VCaP (cell line): Measurements from ENCODE around the gene ZFPM1.

ENCODE experiments used
- H3K27ac ChIP-seq: fragments of 450-650 bp; 2 replicates; pipeline ENCODE4 v1.5.1; 2017
- TF ChIP-seq, protein P1 (sequence below): fragments of 450-650 bp; conservative IDR thresholded peaks from 2 replicates; pipeline ENCODE4 v1.5.1; 2017; ENCODE audit warnings: mild to moderate bottlenecking, moderate library complexity

Gene ZFPM1

DNA sequence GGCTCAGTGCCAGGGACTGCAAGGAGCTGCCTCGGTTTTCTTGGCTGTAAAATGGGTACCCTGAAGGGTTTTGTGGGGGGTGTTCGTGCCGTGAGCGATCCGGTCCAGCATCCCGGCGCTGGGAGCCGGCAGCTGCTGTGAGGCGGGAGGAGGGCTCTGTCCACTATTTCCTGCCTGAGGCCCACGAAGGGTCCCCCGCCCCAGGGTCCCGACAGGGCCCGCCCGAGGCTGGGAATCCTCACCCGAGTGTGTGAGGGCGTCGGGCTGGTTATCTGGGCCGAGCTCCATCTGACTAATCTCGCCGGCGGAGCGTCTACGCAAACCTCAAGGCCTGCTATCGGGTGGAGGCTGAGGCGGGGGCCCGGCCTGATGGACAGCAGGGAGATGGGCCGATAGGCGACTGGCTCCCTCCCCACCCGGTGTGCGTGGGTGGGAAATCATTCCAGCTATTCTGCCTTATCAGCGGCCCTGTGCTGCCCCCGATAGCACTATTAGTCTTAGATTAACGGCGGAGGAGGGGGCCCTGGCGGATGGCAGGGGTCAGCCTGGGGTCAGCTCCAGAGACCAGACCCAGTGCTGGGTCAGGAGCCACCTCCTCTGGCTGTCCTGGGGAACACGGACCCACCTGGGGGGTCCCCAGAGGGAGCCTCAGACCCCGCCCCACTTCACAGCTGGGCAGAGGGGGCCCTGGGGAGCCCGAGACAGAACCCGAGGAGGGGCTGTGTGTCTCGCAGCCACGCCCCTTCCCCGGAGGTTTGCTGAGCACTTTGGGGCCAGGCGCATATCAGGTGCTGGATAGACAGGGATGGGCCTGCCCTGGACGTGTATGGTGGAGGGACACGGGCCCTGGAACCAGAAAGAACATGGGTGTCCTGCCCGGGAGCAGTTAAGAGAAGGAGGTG is 44.7 kb downstream of the ZFPM1 start:
- no peak overlapping the region for H3K27ac ChIP-seq
- TF ChIP-seq, protein P1, sequence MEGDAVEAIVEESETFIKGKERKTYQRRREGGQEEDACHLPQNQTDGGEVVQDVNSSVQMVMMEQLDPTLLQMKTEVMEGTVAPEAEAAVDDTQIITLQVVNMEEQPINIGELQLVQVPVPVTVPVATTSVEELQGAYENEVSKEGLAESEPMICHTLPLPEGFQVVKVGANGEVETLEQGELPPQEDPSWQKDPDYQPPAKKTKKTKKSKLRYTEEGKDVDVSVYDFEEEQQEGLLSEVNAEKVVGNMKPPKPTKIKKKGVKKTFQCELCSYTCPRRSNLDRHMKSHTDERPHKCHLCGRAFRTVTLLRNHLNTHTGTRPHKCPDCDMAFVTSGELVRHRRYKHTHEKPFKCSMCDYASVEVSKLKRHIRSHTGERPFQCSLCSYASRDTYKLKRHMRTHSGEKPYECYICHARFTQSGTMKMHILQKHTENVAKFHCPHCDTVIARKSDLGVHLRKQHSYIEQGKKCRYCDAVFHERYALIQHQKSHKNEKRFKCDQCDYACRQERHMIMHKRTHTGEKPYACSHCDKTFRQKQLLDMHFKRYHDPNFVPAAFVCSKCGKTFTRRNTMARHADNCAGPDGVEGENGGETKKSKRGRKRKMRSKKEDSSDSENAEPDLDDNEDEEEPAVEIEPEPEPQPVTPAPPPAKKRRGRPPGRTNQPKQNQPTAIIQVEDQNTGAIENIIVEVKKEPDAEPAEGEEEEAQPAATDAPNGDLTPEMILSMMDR = no peak

DNA sequence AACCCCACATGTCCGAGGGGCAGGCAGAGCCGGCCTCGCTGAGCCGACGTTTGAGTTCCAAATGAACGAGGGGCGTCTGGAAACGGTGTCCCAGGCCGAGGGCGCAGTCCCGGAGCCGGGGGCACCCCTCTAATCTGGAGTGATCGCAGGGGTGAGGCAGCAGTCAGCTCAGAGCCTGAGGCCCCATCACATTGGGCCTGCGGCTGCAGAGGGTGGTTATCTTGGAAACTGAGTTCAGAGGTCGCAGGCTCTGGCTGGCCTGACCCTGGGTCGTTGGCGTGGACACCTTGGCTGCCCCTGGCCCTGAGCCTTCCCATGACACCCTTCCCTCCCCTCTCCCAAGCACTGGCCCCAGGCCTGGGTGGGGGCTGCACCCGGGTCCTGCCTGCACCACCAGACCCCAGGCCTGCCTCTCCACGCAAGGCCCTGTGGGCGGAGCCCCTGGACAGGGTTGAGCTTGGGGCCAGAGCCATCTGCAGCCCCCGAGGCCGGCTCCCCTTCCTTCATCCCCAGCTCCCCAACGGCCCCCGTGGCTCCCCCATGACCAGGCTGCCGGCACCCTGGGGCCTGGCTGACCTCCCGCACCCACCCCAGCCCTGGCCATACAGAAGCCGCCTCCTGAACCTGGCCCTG is 45.6 kb downstream of the ZFPM1 start:
- no peak overlapping the region for H3K27ac ChIP-seq
- TF ChIP-seq, protein P1 = no peak

DNA sequence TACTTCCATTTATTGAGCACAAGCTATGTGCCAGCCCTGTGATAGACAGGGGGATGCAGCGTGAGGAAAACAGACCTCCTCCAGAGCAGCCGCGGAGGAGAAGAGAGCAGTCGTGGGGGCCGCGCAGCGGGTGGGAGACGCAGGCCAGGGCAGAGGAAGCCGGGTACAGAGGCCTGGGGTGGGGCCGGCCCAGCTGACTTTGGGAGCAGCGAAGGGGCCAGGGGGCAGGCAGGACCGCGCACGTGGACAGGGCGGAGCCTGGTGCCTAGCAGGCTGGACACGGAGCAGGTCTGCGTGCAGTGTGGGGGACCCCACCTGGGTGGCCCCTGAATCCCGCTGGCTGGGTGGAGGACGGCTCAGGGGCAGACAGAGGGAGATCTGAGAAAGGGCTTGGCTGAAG is 46.2 kb downstream of the ZFPM1 start:
- TF ChIP-seq, protein P1 = no peak
- H3K27ac ChIP-seq = no peak overlapping the region

DNA sequence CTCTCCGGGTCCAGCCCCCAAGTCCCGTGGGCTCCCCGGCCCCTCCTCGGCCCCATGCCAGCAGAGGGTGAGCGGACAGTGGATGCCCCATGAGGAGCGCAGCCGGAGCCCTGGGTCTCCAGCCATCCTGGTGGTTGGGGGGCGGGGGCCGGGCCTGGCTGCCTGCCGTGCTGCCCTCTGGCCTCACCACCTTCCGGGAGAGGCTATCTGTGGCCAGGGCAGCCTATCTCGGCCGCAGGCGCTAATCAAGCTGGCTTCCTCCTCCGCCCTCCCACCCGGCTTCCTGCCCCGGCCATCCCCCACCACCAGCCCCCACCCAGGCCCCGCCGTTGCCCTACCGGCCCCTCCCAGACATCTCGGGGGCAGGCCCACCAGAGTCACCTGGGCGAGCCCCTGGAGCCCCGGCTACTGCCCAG is 46.8 kb downstream of the ZFPM1 start:
- no peak overlapping the region for H3K27ac ChIP-seq
- TF ChIP-seq, protein P1 = no peak

DNA sequence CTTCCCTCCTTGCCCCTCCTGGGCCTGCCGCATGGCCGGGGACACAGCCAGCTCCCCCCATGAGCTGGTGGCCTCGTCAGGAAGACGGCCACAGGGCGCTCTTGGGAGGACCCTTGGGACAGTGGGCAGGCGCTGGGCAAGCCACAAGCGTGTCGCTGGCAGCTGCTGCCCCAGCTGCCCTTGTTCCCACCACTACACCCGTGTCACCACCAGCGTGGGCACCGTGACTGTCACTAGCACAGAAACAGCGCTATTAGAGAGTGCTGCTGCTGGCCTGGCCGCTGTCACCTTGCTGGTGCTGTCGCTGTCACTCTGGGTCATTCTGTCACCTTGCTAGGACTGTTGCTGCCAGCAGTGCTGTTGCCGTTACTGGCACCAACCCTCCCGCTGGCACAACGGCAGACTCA is 47.2 kb downstream of the ZFPM1 start:
- no peak overlapping the region for H3K27ac ChIP-seq
- TF ChIP-seq, protein P1 = no peak

DNA sequence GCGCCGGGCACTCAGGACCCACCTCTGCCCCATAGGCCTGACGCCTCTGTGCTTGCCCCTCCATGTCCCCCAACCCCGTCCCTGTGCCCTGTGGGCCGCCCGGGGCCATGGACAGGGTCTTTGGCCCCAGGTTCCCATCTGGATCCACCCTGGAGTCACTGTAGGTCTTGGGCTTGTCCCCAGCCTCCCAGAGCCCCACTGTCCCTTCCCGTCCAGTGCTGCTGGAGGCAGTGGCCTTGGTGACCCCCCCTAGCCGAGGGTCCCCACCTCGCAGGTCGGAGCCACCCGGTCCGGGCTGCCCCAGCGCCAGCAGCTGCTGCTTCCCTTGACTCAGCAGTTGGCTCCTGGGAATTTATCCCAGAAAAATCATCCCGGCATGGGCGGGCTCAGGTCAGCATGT is 49.3 kb downstream of the ZFPM1 start:
- TF ChIP-seq, protein P1 = no peak

DNA sequence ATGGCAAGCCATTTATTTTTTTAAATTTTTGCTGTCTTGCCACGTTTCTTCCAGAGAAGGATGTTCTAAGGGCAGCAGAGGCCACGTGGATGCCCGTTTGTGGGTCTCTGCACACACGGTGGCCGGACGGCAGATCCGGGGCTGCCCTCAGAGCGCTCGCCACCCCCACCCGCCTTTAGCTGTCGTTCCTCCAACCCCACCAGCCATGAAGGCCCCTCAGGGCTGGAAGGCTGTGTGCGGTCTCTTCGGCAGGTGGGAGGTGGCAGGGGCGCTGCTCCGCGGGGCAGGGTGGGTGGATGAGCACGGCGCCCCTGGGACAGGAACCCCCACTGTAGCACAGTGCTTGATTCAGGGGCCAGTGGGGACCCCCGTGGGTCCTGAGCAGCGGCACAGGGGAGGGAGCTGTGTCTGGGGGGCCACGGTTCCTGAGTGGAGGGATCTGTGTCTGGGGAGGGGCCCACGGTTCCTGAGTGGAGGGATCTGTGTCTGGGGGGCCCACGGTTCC is 49.7 kb downstream of the ZFPM1 start:
- TF ChIP-seq, protein P1 = no peak
- H3K27ac ChIP-seq = no peak overlapping the region

More for the DNA sequence above, 49.3 kb downstream of the ZFPM1 start:
- no peak overlapping the region for H3K27ac ChIP-seq
